ENCODE measurements around the gene ASPG. TPM values are rescaled to one million over a fixed set of nuclear protein-coding genes. Genes with fewer than 3 reads are reported as not detected.

The ASPG gene
- total RNA-seq, 1 donor: not detected

GRCh38 chr14:104112113-104112505 is 26.6 kb downstream of the ASPG start:
- no peak for DNase-seq (ENCODE audit: low read depth)
- no peak for TF ChIP-seq CTCF (IDR thresholded peaks at IDR 0.05; ENCODE audit: insufficient read depth, low read length)
- H3K4me3 ChIP-seq (ENCODE audit: low read depth, low read length): no peak overlapping the region

GRCh38 chr14:104112609-104113571 is 27.4 kb downstream of the ASPG start:
- no peak overlapping the region for H3K4me3 ChIP-seq (ENCODE audit: low read depth, low read length)
- DNase-seq (ENCODE audit: low read depth): no peak
- TF ChIP-seq CTCF (IDR thresholded peaks at IDR 0.05; ENCODE audit: insufficient read depth, low read length): no peak

- DNase-seq (ENCODE audit: low read depth): no peak
- no peak for TF ChIP-seq CTCF (IDR thresholded peaks at IDR 0.05; ENCODE audit: insufficient read depth, low read length)
- H3K4me3 ChIP-seq (ENCODE audit: low read depth, low read length): no peak overlapping the region
Observed at GRCh38 chr14:104113631-104114420, 28.3 kb downstream of the ASPG start.

- no peak overlapping the region for H3K4me3 ChIP-seq (ENCODE audit: low read depth, low read length)
- TF ChIP-seq CTCF (IDR thresholded peaks at IDR 0.05; ENCODE audit: insufficient read depth, low read length): no peak
- no peak for DNase-seq (ENCODE audit: low read depth)
Observed at GRCh38 chr14:104114421-104115130, 29.1 kb downstream of the ASPG start.

DNA sequence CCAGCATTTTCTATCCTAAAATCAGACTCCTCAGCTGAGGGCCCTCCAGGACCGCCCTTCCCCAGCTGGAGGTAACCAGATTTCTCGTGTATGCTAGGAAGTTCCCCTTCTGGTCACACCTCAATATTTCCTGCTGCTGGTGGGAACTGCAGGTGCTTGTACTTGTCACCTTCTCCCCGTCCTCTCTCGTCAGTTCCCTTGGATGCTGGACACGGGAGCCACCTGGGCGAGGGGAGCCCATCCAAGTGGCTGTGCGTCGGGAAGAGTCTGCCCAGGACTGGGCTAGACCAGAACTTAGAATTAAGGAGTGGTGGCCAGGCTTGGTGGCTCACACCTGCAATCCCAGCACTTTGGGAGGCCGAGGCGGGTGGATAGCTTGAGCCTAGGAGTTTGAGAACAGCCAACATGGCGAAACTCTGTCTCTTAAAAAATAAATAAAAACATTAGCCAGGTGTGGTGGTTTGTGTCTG is 29.7 kb downstream of the ASPG start:
- no peak for DNase-seq (ENCODE audit: low read depth)
- no peak for TF ChIP-seq CTCF (IDR thresholded peaks at IDR 0.05; ENCODE audit: insufficient read depth, low read length)
- no peak overlapping the region for H3K4me3 ChIP-seq (ENCODE audit: low read depth, low read length)

GRCh38 chr14:104115691-104116287 is 30.3 kb downstream of the ASPG start:
- TF ChIP-seq CTCF (IDR thresholded peaks at IDR 0.05; ENCODE audit: insufficient read depth, low read length): no peak
- no peak for DNase-seq (ENCODE audit: low read depth)
- H3K4me3 ChIP-seq (ENCODE audit: low read depth, low read length): no peak overlapping the region
